ENCODE measurements around the gene KCNQ4.

Gene KCNQ4

GRCh38 chr1:40823983-40824382 is 40.4 kb downstream of the KCNQ4 start:
- Histone ChIP-seq H3K4me1 (ENCODE audit: control insufficient read depth, insufficient read depth, low read length) (peaks cover 16% of the 10 kb centered on the region), H3K4me3 (ENCODE audit: low read depth, low read length) (no peak overlapping the region), H3K9ac (ENCODE audit: low read depth, low read length) (no peak overlapping the region), H3K9me3 (ENCODE audit: control insufficient read depth, insufficient read depth, low read length) (no peaks in the 10 kb centered on the region), H3K27me3 (ENCODE audit: control insufficient read depth, insufficient read depth, low read length) (no peaks in the 10 kb centered on the region; the same call in 1 of the 2 replicates), H3K36me3 (ENCODE audit: control insufficient read depth, insufficient read depth, low read length) (no peaks in the 10 kb centered on the region), H3K27ac (ENCODE audit: low read depth, low read length) (no peak overlapping the region)

GRCh38 chr1:40824591-40825434 is 41.2 kb downstream of the KCNQ4 start:
- H3K9ac ChIP-seq (ENCODE audit: low read depth, low read length), result no peak overlapping the region
- peak overlapping the region; percentile 79 for H3K27ac ChIP-seq (ENCODE audit: low read depth, low read length)

GRCh38 chr1:40825435-40825788 is 41.8 kb downstream of the KCNQ4 start:
- Histone ChIP-seq H3K4me1 (ENCODE audit: control insufficient read depth, insufficient read depth, low read length) (peaks cover 13% of the 10 kb centered on the region), H3K27ac (ENCODE audit: low read depth, low read length) (peak overlapping the region; percentile 79), H3K9ac (ENCODE audit: low read depth, low read length) (no peak overlapping the region), H3K27me3 (ENCODE audit: control insufficient read depth, insufficient read depth, low read length) (no peaks in the 10 kb centered on the region), H3K9me3 (ENCODE audit: control insufficient read depth, insufficient read depth, low read length) (no peaks in the 10 kb centered on the region), H3K4me3 (ENCODE audit: low read depth, low read length) (no peak overlapping the region), H3K36me3 (ENCODE audit: control insufficient read depth, insufficient read depth, low read length) (no peaks in the 10 kb centered on the region)

More at GRCh38 chr1:40824591-40825434, 41.2 kb downstream of the KCNQ4 start:
- Histone ChIP-seq H3K36me3 (ENCODE audit: control insufficient read depth, insufficient read depth, low read length) (no peaks in the 10 kb centered on the region), H3K27me3 (ENCODE audit: control insufficient read depth, insufficient read depth, low read length) (no peaks in the 10 kb centered on the region; the same call in 1 of the 2 replicates), H3K4me1 (ENCODE audit: control insufficient read depth, insufficient read depth, low read length) (peaks cover 13% of the 10 kb centered on the region), H3K9me3 (ENCODE audit: control insufficient read depth, insufficient read depth, low read length) (no peaks in the 10 kb centered on the region), H3K4me3 (ENCODE audit: low read depth, low read length) (no peak overlapping the region)

GRCh38 chr1:40825996-40826395 is 42.4 kb downstream of the KCNQ4 start:
- peaks cover 13% of the 10 kb centered on the region for H3K4me1 ChIP-seq (ENCODE audit: control insufficient read depth, insufficient read depth, low read length)
- no peaks in the 10 kb centered on the region for H3K36me3 ChIP-seq (ENCODE audit: control insufficient read depth, insufficient read depth, low read length)
- no peak overlapping the region for H3K4me3 ChIP-seq (ENCODE audit: low read depth, low read length)
- no peaks in the 10 kb centered on the region for H3K27me3 ChIP-seq (ENCODE audit: control insufficient read depth, insufficient read depth, low read length)
- no peak overlapping the region for H3K27ac ChIP-seq (ENCODE audit: low read depth, low read length)
- no peak overlapping the region for H3K9ac ChIP-seq (ENCODE audit: low read depth, low read length)
- H3K9me3 ChIP-seq (ENCODE audit: control insufficient read depth, insufficient read depth, low read length), result no peaks in the 10 kb centered on the region

GRCh38 chr1:40829631-40830245 is 46.2 kb downstream of the KCNQ4 start:
- no peak overlapping the region for H3K27ac ChIP-seq (ENCODE audit: low read depth, low read length)
- no peak overlapping the region for H3K9ac ChIP-seq (ENCODE audit: low read depth, low read length)
- H3K4me3 ChIP-seq (ENCODE audit: low read depth, low read length), result no peak overlapping the region
- no peaks in the 10 kb centered on the region for H3K27me3 ChIP-seq (ENCODE audit: control insufficient read depth, insufficient read depth, low read length)
- no peaks in the 10 kb centered on the region for H3K9me3 ChIP-seq (ENCODE audit: control insufficient read depth, insufficient read depth, low read length)
- H3K4me1 ChIP-seq (ENCODE audit: control insufficient read depth, insufficient read depth, low read length), result peaks cover 9% of the 10 kb centered on the region
- H3K36me3 ChIP-seq (ENCODE audit: control insufficient read depth, insufficient read depth, low read length), result no peaks in the 10 kb centered on the region

- Histone ChIP-seq H3K9me3 (ENCODE audit: control insufficient read depth, insufficient read depth, low read length) (no peaks in the 10 kb centered on the region), H3K4me3 (ENCODE audit: low read depth, low read length) (no peak overlapping the region), H3K36me3 (ENCODE audit: control insufficient read depth, insufficient read depth, low read length) (no peaks in the 10 kb centered on the region), H3K27ac (ENCODE audit: low read depth, low read length) (no peak overlapping the region), H3K27me3 (ENCODE audit: control insufficient read depth, insufficient read depth, low read length) (no peaks in the 10 kb centered on the region), H3K4me1 (ENCODE audit: control insufficient read depth, insufficient read depth, low read length) (peaks cover 2% of the 10 kb centered on the region; the same call in 1 of the 2 replicates), H3K9ac (ENCODE audit: low read depth, low read length) (no peak overlapping the region)
Observed at GRCh38 chr1:40830419-40830943, 46.9 kb downstream of the KCNQ4 start.

- H3K9me3 ChIP-seq (ENCODE audit: control insufficient read depth, insufficient read depth, low read length), result no peaks in the 10 kb centered on the region
- H3K9ac ChIP-seq (ENCODE audit: low read depth, low read length), result no peak overlapping the region
- H3K27me3 ChIP-seq (ENCODE audit: control insufficient read depth, insufficient read depth, low read length), result no peaks in the 10 kb centered on the region
Observed at GRCh38 chr1:40831001-40831732, 47.6 kb downstream of the KCNQ4 start.

GRCh38 chr1:40833979-40834378 is 50.4 kb downstream of the KCNQ4 start:
- no peak overlapping the region for H3K4me3 ChIP-seq (ENCODE audit: low read depth, low read length)
- no peaks in the 10 kb centered on the region for H3K27me3 ChIP-seq (ENCODE audit: control insufficient read depth, insufficient read depth, low read length)
- H3K9ac ChIP-seq (ENCODE audit: low read depth, low read length), result no peak overlapping the region
- H3K27ac ChIP-seq (ENCODE audit: low read depth, low read length), result no peak overlapping the region
- no peaks in the 10 kb centered on the region for H3K36me3 ChIP-seq (ENCODE audit: control insufficient read depth, insufficient read depth, low read length)
- H3K4me1 ChIP-seq (ENCODE audit: control insufficient read depth, insufficient read depth, low read length), result no peaks in the 10 kb centered on the region; the same call in 1 of the 2 replicates
- H3K9me3 ChIP-seq (ENCODE audit: control insufficient read depth, insufficient read depth, low read length), result no peaks in the 10 kb centered on the region

More at GRCh38 chr1:40831001-40831732, 47.6 kb downstream of the KCNQ4 start:
- Histone ChIP-seq H3K4me3 (ENCODE audit: low read depth, low read length) (no peak overlapping the region), H3K4me1 (ENCODE audit: control insufficient read depth, insufficient read depth, low read length) (no peaks in the 10 kb centered on the region; the same call in 1 of the 2 replicates), H3K36me3 (ENCODE audit: control insufficient read depth, insufficient read depth, low read length) (no peaks in the 10 kb centered on the region), H3K27ac (ENCODE audit: low read depth, low read length) (no peak overlapping the region)

GRCh38 chr1:40834968-40835545 is 51.5 kb downstream of the KCNQ4 start:
- Histone ChIP-seq H3K4me1 (ENCODE audit: control insufficient read depth, insufficient read depth, low read length) (no peaks in the 10 kb centered on the region; the same call in 1 of the 2 replicates), H3K9ac (ENCODE audit: low read depth, low read length) (no peak overlapping the region), H3K9me3 (ENCODE audit: control insufficient read depth, insufficient read depth, low read length) (no peaks in the 10 kb centered on the region), H3K36me3 (ENCODE audit: control insufficient read depth, insufficient read depth, low read length) (no peaks in the 10 kb centered on the region), H3K27ac (ENCODE audit: low read depth, low read length) (no peak overlapping the region), H3K4me3 (ENCODE audit: low read depth, low read length) (no peak overlapping the region), H3K27me3 (ENCODE audit: control insufficient read depth, insufficient read depth, low read length) (no peaks in the 10 kb centered on the region)

GRCh38 chr1:40836283-40836682 is 52.7 kb downstream of the KCNQ4 start:
- H3K4me3 ChIP-seq (ENCODE audit: low read depth, low read length), result no peak overlapping the region
- H3K27ac ChIP-seq (ENCODE audit: low read depth, low read length), result no peak overlapping the region
- H3K27me3 ChIP-seq (ENCODE audit: control insufficient read depth, insufficient read depth, low read length), result no peaks in the 10 kb centered on the region
- no peaks in the 10 kb centered on the region for H3K36me3 ChIP-seq (ENCODE audit: control insufficient read depth, insufficient read depth, low read length)
- no peaks in the 10 kb centered on the region; the same call in 1 of the 2 replicates for H3K4me1 ChIP-seq (ENCODE audit: control insufficient read depth, insufficient read depth, low read length)
- H3K9ac ChIP-seq (ENCODE audit: low read depth, low read length), result no peak overlapping the region
- no peaks in the 10 kb centered on the region for H3K9me3 ChIP-seq (ENCODE audit: control insufficient read depth, insufficient read depth, low read length)
